Measurements from ENCODE around the gene EVA1B.

- TF ChIP-seq CTCF (IDR thresholded peaks at IDR 0.05 in 2 of 3, conservative IDR thresholded peaks at IDR 0.05 in 1 of 3; ENCODE audit: control insufficient read depth in 2 of 3, extremely low read depth in 1 of 3, insufficient read depth in 1 of 3, low read depth in 3 of 3, low read length in 3 of 3) (no peak), CBFB (IDR thresholded peaks at IDR 0.05; ENCODE audit: low read depth) (no peak), ZNF274 (IDR thresholded peaks at IDR 0.05; ENCODE audit: insufficient read depth, insufficient read length) (no peak), BHLHE40 (IDR thresholded peaks at IDR 0.05; ENCODE audit: borderline replicate concordance in 1 of 2, low read depth in 2 of 2, low read length in 1 of 2) (no peak), POLR2AphosphoS5 (IDR thresholded peaks at IDR 0.05; ENCODE audit: low read length) (no peak)
These were observed 19.6 kb downstream of the EVA1B start for GRCh38 chr1:36303650-36304360.

Measured in GM12878 (cell line).